ENCODE data around the gene R3HDM2. TPM values are rescaled to one million over a fixed set of nuclear protein-coding genes. Genes with fewer than 3 reads are reported as not detected.
"Not testable (repeated sequence)": the region's sequence is repeated elsewhere in the genome, so short reads cannot be mapped to it uniquely, and the experiment has no call there.

R3HDM2 gene
- total RNA-seq, 1 donor from 2014 or later: 56.7 TPM

DNA sequence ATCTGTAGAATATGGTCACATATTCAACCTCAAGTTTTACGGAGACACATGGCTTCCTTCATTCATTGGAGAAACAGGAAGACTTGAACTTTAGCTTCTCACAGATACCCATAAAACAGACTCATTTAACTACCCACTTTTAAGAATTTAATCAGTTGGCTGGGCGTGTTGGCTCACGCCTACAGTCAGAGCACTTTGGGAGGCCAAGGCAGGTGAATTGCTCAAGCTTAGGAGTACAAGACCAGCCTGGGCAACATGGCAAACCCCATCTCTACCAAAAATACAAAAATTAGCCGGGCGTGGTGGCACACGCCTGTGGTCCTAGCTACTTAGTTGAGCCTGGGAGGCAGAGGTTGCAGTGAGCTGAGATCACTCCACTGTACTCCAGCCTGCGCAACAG lies 115.2 kb downstream of the R3HDM2 start:
- no peak for ATAC-seq
- intact Hi-C loops (cut with DNase I): no loop called here
- no peak for DNase-seq (ENCODE audit: missing footprints)

DNA sequence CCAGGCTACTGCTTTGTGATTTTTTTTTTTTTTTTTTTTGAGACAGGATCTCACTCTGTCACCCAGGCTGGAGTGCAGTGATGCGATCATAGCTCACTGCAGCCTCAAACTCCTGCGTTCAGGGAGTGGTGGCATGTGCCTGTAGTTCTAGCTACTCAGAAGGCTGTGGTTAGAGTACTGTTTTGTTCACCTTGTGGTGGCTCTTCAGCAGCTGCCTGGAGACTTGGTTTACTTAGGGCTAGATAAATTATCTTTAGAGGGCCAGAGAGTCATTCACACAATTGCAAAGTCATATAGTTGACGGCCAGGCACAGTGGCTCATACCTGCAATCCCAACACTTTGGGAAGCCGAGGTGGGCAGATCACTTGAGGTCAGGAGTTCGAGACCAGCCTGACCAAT lies 118.6 kb downstream of the R3HDM2 start:
- DNase-seq (ENCODE audit: missing footprints); intact Hi-C loops (cut with DNase I); ATAC-seq: not testable (repeated sequence)

DNA sequence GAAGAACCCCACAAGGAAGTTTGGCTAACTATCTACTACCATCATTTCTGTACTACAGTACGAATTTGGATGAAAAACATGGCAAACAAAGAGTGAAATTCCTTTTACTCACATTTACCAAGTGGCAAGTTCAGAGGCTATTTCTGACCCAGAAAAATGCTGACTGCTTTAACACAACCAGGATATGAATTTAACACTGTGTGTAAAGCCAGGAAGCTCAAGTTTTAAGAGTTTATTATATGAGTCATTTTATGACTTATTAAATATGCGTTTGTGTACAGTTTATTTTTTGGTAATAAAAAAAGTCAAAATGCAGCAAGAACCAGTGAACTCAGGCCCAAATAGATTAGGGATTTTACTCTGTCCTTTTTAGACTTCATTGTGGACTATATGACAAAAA lies 121.4 kb downstream of the R3HDM2 start:
- ATAC-seq (no peak), DNase-seq (ENCODE audit: missing footprints) (no peak)
- intact Hi-C loops (cut with DNase I): no loop called here

DNA sequence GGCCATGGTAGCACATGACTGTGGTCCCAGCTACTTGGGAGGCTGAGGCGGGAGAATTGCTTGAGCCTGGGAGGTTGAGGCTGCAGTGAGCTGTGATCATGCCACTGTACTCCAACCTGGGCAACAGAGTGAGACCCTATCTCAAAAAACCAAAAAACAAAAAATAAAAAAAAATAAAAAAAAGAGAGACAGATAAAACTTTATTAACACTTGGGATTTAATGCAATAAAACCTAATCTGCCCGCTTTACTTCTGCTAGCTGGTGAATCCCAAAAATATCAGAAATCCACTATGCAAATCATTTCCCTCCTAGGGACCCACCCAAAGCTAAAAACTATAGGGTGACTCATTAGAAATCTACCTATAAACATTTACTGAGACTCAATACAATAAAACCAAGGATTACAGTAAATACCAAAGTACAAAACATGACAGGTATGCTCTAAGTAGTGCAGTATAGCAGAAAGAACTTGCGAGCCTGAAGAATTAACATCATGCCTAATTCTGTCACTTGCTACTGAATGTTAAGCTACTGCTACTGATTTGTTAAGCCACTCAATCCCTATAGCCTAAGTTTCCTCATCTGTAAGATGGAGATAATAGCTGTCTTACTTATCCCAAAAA lies 129.8 kb downstream of the R3HDM2 start:
- no peak for ATAC-seq
- intact Hi-C loops (cut with DNase I): no loop called here

DNA sequence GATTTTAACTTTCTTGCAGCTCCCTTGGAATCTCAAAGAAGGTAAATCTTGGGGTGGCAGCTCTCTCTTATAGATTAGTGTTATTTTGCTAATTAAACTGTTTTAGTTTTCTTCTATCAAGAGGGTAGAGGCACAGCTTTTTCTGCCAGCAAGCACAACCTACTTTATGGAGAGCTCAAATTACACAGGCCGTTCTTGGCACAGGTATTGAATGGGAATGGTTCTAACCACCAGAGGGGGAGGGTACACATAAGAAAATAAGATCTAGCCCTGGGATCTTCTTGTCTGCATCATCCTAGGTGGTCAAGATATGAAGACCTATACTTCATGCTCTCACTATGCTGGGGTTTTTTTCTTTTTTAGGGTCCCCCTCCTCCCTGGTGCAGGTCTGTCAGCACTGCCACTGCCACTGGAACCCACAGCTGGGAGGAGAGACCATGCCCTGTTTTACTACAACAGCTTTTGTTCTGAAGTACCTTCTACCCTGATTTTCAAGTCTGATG lies 131.3 kb downstream of the R3HDM2 start:
- intact Hi-C loops (cut with DNase I): no loop called here
- no peak for DNase-seq (ENCODE audit: missing footprints)
- ATAC-seq: no peak

More for the DNA sequence above, 129.8 kb downstream of the R3HDM2 start:
- no peak for DNase-seq (ENCODE audit: missing footprints)

DNA sequence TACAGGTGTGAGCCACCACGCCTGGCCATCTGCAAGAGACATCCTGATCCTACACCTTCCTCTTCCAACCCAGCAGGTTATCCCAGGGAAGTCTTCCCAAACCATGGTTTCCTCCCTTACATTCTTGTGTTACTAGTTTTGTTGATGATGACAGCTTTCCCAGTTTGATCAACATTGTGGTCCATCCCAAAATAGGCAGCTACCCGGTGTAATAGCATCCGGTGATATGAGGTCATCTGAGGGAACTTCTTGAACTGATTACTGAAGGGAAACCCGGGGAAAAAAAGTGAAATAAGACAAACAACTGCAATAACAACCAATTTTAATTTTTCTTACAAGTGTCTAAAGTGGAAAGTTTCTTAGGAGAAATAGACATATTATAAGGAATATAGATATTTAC lies 134.6 kb downstream of the R3HDM2 start:
- DNase-seq (ENCODE audit: missing footprints) (no peak), ATAC-seq (no peak)
- intact Hi-C loops (cut with DNase I): no loop called here

DNA sequence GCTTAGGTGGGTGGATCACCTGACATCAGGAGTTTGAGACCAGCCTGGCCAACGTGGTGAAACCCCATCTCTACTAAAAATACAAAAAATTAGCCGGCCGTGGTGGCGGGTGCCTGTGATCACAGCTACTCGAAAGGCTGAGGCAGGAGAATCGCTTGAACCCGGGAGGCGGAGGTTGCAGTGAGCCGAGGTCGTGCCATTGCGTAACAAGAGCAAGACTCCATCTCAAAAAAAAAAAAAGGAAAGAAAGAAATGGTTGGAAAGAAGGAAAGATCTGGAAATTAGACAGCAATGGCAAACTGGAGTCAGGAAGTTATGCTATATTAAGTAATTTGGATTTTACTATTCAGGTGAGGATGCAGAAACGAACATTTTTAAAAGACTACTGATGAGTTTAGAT lies 148.8 kb downstream of the R3HDM2 start:
- DNase-seq (ENCODE audit: missing footprints); ATAC-seq; intact Hi-C loops (cut with DNase I): not testable (repeated sequence)

DNA sequence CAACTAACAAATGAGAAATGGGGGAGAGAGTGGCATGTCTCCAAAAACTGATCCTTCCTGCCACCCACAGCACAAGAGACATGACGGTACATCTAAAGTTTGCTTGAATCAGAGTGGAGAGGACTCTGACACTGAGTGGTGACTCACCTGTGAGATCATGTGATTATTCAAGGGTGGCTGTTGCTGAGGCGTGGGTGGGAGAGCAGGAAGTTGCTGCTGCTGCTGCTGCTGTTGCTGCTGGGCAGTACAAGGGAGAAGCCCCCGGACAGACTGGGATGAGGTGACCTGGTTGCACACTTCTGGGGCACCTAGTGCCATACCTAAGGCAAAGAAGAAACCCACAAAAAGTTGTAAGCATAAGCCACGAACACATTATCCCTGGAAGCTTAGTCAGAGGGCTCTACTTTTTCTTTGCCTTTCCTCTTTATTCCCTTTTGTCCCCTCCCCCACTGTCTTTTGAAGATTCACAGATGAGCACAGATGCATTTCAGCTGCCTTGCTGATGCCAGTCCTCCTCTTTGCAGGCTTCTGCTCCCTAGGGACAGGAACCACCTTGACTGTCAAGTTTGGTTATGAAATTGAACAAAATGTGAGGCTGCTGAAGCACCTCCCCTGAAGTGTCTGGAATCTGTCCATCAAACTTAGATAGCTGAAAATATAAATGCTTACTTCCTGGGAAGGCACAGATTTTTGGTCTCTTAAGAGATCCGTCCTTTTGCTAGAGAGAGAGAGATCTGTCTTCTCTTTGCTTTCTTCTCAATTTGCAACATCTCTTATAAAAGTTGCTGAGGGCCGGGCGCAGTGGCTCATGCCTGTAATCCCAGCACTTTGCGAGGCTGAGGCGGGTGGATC lies 150.4 kb downstream of the R3HDM2 start:
- intact Hi-C loops (cut with DNase I): no loop called here
- ATAC-seq (no peak), DNase-seq (ENCODE audit: missing footprints) (no peak)

DNA sequence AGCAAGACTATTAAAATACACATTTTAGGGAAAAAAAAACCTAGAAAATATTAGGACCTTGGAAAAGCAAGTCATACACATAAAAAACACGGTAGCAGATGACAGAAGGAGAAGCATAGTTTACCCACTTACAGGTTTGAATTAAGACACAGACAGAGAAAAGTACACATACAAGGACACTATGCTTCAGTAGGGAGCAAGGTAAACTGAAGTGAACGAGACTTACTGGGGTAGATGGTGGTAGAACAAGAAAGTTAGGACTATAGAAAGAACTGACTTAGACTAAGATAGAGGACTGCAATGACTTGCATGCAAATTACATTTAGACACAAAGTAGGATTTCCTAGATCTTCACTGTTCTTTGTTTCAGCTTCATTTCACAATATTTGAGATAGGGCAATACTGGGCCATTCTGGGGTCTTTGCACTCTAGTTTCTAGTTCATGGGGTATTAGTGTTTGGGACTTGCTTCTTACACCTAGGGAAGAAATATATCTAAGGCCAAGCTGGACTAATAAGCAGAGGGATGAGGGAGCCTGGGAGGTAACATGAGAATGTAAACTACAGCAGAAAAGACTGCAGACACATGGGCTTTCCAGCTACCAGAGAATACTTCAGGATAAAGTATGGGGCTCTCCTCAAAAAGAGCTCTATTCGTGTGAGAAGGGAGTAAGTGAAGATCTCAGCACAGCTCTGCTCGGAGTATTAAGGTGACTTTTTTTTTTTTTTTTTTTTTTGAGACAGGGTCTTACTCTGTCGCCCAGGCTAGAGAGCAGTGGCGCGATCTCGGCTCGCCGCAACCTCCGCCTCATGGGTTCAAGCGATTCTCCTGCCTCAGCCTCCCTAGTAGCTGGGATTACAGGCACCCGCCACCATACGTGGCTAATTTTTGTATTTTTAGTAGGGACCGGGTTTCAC lies 152.1 kb downstream of the R3HDM2 start:
- DNase-seq (ENCODE audit: missing footprints) (no peak), ATAC-seq (no peak)
- intact Hi-C loops (cut with DNase I): no loop called here

DNA sequence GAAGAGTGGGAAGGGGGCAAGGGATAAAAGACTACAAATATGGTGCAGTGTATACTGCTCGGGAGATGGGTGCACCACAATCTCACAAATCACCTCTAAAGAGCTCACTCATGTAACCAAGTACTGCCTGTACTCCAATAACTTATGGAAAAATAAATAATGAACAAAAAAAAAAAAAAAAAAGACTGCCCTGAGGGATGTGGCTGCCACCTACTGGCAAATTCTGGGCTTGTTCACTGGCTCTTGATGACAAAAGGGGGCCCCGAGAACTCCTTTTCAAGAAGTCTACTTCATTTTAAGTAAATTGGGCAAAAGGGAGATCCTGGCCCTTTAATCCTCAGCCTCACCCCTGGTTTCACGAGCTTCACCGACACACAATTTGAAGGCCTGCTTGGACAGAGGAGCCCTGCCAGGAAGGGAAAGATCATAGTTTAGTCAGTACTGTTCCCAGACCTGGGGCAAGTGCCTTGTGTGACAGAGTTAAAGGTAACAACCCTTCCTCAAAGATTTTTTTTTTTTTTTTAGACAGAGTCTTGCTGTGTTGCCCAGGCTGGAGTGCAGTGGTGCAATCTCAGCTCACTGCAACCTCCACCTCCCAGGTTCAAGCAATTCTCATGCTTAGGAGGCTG lies 153.8 kb downstream of the R3HDM2 start:
- intact Hi-C loops (cut with DNase I): loop anchor here (2.0 kb wide), 1 partner anchor 64 kb away; no protein-coding TSS in a partner anchor
- ATAC-seq: no peak
- no peak for DNase-seq (ENCODE audit: missing footprints)

DNA sequence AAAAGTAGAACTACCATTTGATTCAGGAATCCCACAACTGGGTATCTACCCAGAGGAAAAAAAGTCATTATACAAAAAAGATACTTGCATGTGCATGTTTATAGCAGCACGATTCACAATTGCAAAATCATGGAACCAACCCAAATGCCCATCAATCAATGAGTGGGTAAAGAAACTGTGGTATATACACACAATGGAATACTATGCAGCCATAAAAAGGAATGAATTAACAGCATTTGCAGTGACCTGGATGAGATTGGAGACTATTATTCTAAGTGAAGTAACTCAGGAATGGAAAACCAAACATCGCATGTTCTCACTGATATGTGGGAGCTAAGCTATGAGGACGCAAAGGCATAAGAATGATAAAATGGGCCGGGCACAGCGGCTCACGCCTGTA lies 154.6 kb downstream of the R3HDM2 start:
- intact Hi-C loops (cut with DNase I): loop anchor here (2.0 kb wide), 1 partner anchor 63 kb away; no protein-coding TSS in a partner anchor
- DNase-seq (ENCODE audit: missing footprints); ATAC-seq: not testable (repeated sequence)

DNA sequence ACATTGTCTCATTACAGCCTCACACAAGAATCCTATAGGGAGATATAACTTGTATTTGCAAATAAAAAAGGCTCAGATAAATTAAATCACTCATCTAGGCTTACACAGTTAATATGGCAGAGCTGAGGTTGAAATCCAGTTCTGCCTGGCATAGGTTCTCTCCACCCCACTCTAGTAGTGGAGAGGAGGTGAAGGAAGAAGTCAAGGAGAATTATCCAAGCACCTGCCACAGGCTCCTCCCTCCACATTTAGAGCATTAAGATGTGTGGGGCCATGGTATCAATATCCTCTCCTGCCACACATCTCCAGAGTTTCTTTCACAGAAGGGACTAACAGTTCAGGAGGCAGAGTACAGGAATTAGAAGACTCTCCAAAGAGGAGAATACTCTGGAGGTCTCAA lies 157.3 kb downstream of the R3HDM2 start:
- ATAC-seq (no peak), DNase-seq (ENCODE audit: missing footprints) (no peak)
- intact Hi-C loops (cut with DNase I): no loop called here

DNA sequence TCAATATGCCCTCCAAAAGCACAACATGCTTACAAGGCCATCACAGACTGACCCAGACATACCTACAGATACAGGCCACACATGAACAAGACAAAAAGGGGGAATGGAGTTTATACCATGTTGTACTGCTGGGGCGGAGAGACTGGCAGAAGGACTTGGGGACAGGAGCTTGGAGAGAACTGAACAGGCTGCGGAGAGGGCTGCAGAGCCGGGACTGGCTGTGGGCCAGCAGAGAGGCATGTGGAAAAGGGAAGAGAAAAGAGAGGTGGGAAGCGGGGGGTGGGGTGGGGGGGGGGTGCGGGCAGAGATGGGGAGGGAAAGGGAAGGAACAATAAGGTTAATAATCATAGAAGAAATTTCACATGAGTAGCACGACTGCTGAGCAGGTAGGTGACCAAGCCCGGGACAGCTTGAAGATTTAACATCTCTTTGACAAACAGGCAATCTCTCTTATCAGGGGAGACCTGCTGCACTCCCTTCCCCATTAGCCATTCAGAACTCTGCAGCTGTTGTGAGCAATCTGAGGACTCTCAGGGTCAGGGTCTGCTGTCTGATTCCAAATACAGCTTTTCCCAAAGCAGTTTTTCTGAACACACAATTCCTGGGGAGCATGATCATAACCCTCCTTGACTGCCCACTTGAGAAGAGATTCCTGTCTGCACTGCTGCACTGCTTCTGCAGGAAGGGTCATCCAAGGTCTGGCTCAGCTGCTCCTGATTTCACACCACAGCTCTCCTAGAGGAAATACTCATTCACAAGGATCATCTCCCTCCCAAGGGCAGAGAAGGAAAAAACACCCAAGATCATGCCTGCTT lies 158.3 kb downstream of the R3HDM2 start:
- DNase-seq (ENCODE audit: missing footprints) (no peak), ATAC-seq (peak; percentile 76)

DNA sequence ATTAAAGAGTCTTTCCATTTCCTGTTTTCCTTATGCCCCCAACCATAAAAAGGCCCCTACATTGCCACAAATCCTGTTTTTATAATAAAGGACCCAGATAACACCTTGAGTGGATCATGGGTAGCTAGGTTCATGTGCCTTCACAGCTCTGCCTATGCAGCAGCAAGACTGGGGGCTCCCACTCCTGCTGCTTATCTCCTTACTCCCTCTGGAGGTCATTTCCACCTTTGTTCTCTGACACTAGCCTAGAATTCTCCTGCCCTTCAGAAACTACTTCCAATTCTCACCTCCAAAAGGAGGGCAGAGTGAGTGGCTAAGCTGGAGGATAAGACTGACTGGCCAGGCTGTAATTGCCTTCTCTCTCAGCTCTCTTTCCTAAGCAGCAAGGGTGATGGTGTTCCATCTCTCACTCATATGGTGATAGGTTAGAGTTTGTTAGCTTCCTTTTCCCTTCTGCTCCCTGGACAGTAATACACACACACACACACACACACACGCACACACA lies 159.8 kb downstream of the R3HDM2 start:
- ATAC-seq (no peak), DNase-seq (ENCODE audit: missing footprints) (no peak)
- intact Hi-C loops (cut with DNase I): no loop called here

More for the DNA sequence above, 158.3 kb downstream of the R3HDM2 start:
- intact Hi-C loops (cut with DNase I): no loop called here

DNA sequence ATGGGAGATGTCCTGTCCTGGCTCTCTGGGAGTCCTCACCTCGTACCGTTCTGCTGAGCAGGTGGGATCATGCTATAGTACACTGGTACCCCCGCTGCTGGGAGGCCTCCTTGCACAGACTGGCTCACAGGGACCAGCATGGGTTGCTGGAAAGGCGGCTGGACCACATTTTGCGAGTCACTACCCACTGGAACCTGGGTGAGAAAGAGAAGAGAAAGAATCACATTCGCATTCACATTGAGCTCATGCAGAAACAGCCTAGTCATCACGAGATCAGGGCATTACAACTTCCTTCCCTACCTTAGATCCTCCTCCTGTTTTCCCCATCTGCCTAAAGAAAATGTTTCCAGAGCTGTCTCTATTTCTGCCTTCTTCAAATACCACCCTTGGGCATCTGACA lies 162.6 kb downstream of the R3HDM2 start:
- ATAC-seq (no peak), DNase-seq (ENCODE audit: missing footprints) (no peak)
- intact Hi-C loops (cut with DNase I): no loop called here

DNA sequence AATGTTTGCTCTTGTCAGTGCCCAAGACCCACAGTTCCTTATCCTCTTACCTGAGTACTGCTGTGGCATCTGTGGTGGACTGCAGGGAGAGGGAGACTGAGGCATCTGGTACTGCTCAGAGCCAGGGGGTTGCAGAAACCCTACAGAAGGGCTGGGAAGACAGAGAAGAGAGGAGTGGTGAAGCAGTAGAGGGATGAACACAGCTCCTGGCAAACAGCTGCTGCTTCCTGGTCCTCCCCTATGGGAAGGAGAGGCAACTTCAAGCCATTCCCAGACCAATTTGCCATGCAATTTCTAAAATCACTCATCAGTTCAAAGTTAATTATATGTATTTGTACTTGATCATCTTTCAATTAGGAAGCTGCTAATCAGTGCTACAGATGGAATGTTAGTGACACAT lies 164.2 kb downstream of the R3HDM2 start:
- DNase-seq (ENCODE audit: missing footprints) (no peak), ATAC-seq (no peak)
- intact Hi-C loops (cut with DNase I): no loop called here

DNA sequence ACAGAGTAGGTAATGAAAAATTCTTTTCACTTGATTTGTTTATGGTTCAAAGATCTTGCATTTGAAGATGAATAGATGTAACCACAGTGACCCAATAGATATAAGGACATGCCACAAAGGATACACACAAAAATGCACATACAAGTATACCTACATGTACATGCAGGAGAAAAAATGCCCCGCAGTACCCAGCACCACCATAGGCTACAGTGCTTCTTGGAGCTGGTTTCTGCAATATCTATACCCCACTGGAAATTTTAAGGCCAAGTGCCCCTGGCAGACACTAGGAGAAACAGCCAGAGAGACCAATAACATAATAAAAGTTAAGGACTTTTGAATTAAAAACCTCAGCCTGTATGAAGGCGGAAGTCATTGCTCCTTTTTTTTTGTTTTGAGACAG lies 167.7 kb downstream of the R3HDM2 start:
- ATAC-seq: no peak
- intact Hi-C loops (cut with DNase I): no loop called here
- DNase-seq (ENCODE audit: missing footprints): no peak

Measured in Right ventricle myocardium inferior (tissue), 1 donor.